ENCODE results near the gene STARD4.
A peak's percentile ranks its signal among the peaks of the same experiment; 100 is the strongest.

Gene STARD4

GRCh38 chr5:111518777-111519176 is 6.4 kb upstream of the STARD4 start:
- Histone ChIP-seq H3K4me3 (replicated peaks; ENCODE audit: low read depth, low read length) (no peak overlapping the region), H3K27me3 (replicated peaks; ENCODE audit: control insufficient read depth, insufficient read depth, low read length) (no peaks in the 10 kb centered on the region), H3K36me3 (ENCODE audit: control insufficient read depth, insufficient read depth, low read length) (no peaks in the 10 kb centered on the region)
- TF ChIP-seq, protein P1, sequence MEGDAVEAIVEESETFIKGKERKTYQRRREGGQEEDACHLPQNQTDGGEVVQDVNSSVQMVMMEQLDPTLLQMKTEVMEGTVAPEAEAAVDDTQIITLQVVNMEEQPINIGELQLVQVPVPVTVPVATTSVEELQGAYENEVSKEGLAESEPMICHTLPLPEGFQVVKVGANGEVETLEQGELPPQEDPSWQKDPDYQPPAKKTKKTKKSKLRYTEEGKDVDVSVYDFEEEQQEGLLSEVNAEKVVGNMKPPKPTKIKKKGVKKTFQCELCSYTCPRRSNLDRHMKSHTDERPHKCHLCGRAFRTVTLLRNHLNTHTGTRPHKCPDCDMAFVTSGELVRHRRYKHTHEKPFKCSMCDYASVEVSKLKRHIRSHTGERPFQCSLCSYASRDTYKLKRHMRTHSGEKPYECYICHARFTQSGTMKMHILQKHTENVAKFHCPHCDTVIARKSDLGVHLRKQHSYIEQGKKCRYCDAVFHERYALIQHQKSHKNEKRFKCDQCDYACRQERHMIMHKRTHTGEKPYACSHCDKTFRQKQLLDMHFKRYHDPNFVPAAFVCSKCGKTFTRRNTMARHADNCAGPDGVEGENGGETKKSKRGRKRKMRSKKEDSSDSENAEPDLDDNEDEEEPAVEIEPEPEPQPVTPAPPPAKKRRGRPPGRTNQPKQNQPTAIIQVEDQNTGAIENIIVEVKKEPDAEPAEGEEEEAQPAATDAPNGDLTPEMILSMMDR (IDR thresholded peaks at IDR 0.05; ENCODE audit: insufficient read depth, low read length, poor library complexity, severe bottlenecking): no peak
- DNase-seq (ENCODE audit: extremely low read depth, insufficient read length): no peak

DNA sequence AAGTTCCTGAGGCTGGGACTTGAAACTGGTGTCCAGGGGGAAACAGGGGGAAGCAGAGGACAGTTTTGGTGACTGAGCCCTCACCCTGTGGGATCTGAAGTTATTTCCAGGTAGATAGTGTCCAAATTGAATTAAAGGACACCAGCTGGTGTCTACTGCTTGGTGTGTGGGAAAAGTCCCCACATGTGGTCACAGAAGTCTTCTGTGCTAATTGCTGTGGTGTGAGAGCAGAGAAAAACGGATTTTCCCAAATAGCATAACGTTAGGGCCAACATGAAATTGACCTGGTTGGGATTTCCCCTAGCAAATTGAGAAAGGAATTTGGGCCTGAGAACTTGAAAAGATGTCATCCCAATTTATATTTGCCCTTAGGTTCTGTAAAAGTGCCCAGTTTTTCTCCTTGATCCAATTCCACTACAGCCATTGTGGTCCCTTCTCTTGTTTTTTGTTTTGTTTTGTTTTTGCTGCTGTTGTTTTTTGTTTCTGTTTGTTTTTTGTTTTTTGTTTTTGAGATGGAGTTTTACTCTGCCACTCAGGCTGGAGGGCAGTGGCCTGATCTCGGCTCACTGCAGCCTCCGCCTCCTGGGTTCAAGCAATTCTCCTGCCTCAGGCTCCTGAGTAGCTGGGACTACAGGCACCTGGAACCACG is 5.6 kb upstream of the STARD4 start:
- Histone ChIP-seq H3K27me3 (replicated peaks; ENCODE audit: control insufficient read depth, insufficient read depth, low read length) (no peaks in the 10 kb centered on the region), H3K4me3 (replicated peaks; ENCODE audit: low read depth, low read length) (no peak overlapping the region), H3K36me3 (ENCODE audit: control insufficient read depth, insufficient read depth, low read length) (no peaks in the 10 kb centered on the region)
- DNase-seq (ENCODE audit: extremely low read depth, insufficient read length): peak; percentile 26
- TF ChIP-seq, protein P1 (IDR thresholded peaks at IDR 0.05; ENCODE audit: insufficient read depth, low read length, poor library complexity, severe bottlenecking): no peak

DNA sequence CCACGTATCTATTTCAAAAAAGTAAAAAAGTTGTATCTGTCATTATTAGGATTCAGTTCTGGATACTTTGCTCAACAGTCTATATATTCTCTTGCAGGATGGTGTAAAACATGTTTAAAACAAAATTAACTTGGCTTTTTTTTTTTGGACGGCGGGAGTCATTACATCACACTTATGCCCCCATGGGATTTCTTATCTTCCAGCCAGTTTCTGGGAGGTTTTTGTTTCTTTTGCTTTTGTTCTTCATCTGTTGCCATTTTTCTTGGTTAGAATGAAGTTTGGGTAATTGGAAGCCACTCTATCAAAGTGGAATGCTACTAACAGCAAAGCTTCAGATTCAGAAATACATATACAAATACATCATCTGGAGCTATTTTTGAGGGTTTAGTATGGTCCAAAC is 1.8 kb upstream of the STARD4 start:
- H3K4me3 ChIP-seq (replicated peaks; ENCODE audit: low read depth, low read length): no peak overlapping the region
- H3K36me3 ChIP-seq (ENCODE audit: control insufficient read depth, insufficient read depth, low read length): no peaks in the 10 kb centered on the region
- no peak for DNase-seq (ENCODE audit: extremely low read depth, insufficient read length)
- no peaks in the 10 kb centered on the region for H3K27me3 ChIP-seq (replicated peaks; ENCODE audit: control insufficient read depth, insufficient read depth, low read length)
- TF ChIP-seq, protein P1 (IDR thresholded peaks at IDR 0.05; ENCODE audit: insufficient read depth, low read length, poor library complexity, severe bottlenecking): no peak

DNA sequence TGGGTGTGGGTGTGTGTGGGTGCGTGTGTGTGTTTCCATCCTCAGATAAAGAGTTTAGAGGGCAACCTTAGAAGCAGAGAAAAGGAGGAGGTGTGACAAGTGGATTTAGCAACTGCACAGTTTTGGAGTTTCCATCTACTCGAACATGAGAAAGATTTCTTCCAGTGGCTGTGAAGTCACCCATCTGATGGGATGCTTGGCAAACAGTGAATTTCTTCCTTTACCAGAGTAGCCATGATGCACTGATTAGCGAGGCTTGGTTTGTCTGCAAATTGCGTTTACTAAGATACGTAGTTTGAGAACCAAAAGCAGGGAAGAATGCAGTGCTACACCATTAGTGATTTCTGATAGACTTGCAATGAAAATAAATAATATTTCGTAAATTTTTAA is 791 bp upstream of the STARD4 start:
- no peak for DNase-seq (ENCODE audit: extremely low read depth, insufficient read length)
- TF ChIP-seq, protein P1 (IDR thresholded peaks at IDR 0.05; ENCODE audit: insufficient read depth, low read length, poor library complexity, severe bottlenecking): no peak
- Histone ChIP-seq H3K36me3 (ENCODE audit: control insufficient read depth, insufficient read depth, low read length) (no peaks in the 10 kb centered on the region), H3K27me3 (replicated peaks; ENCODE audit: control insufficient read depth, insufficient read depth, low read length) (no peaks in the 10 kb centered on the region), H3K4me3 (replicated peaks; ENCODE audit: low read depth, low read length) (peak overlapping the region; percentile 98)

DNA sequence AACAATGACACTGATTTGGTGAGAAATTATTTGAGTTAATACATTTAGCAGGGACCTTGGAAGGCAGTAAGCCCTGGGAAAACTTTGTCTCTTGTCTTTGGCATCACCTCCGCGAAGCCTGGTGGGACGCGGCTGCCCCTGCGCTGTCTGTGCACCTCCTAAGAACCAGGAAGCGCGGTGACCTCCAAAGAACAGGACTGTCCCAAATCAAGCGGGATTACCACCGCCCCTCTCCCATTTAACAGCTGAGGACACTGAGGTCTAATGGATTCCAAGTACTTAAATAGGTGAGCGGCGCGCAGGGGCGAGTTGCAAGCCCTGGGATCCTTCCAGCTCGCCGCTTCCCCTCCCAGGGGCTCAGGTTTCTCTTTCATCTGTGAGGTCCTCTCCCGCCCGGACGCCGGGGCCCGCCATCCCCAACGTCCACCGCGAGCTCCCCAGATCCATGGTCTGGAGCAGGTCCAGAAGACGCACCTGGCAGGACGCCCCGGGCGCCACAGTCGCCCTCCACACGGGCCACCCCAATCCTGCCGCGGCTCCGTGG is 432 bp downstream of the STARD4 start:
- Histone ChIP-seq H3K27me3 (replicated peaks; ENCODE audit: control insufficient read depth, insufficient read depth, low read length) (no peaks in the 10 kb centered on the region), H3K4me3 (replicated peaks; ENCODE audit: low read depth, low read length) (peak overlapping the region; percentile 98), H3K36me3 (ENCODE audit: control insufficient read depth, insufficient read depth, low read length) (no peaks in the 10 kb centered on the region)
- TF ChIP-seq, protein P1 (IDR thresholded peaks at IDR 0.05; ENCODE audit: insufficient read depth, low read length, poor library complexity, severe bottlenecking): no peak
- DNase-seq (ENCODE audit: extremely low read depth, insufficient read length): no peak

All from GM06990 (cell line).